ENCODE measurements around the gene ZSCAN26.

Gene ZSCAN26

DNA sequence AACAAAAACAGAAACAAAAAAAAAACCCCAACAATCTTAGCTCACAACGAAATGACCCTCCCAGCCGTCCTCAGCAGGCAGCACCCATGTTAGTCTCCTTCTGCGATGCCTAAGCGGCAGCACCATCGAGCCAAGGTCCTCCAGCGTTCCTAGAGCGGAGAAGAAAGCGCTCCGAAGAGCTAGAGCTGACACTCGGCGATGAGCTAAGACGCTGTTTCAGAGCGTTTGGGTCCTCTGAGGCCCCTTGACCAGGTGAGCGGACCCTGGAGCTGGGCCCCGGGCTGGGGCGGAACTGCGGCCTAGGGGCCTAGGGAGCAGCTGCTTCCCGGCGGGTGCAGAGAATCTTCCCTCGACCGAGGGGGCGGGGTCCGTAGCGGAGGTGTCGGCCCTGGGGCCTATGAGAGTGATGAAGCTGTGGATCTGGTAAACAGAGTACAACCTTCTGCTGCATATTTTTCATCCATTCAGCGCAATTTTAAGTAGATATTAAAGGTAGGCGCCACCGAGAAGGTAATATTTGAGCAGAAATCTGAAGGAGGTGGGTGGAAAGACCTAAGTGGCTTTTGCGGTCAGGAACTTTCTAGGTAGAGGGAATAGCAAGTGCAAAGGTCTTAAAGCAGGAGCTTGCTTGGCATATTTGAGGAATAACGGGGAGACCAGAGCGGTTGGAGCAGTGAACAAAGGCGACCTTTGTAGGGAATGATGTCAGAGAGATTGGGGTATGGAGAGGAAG lies at the start of gene ZSCAN26:
TSS of gene ZSCAN26 (plus strand) at position 182 of the 733 bp plus-strand sequence. CDS start 4,777 bp downstream, outside the sequence.
- DNase-seq, result no peak

- no peak for DNase-seq
These were observed 49.1 kb upstream of the ZSCAN26 start for GRCh38 chr6:28217890-28218289.

GRCh38 chr6:28218312-28219248 lies 48.4 kb upstream of the ZSCAN26 start:
- DNase-seq, result no peak

- DNase-seq, result no peak
These were observed 46.4 kb upstream of the ZSCAN26 start for GRCh38 chr6:28220257-28221133.

DNA sequence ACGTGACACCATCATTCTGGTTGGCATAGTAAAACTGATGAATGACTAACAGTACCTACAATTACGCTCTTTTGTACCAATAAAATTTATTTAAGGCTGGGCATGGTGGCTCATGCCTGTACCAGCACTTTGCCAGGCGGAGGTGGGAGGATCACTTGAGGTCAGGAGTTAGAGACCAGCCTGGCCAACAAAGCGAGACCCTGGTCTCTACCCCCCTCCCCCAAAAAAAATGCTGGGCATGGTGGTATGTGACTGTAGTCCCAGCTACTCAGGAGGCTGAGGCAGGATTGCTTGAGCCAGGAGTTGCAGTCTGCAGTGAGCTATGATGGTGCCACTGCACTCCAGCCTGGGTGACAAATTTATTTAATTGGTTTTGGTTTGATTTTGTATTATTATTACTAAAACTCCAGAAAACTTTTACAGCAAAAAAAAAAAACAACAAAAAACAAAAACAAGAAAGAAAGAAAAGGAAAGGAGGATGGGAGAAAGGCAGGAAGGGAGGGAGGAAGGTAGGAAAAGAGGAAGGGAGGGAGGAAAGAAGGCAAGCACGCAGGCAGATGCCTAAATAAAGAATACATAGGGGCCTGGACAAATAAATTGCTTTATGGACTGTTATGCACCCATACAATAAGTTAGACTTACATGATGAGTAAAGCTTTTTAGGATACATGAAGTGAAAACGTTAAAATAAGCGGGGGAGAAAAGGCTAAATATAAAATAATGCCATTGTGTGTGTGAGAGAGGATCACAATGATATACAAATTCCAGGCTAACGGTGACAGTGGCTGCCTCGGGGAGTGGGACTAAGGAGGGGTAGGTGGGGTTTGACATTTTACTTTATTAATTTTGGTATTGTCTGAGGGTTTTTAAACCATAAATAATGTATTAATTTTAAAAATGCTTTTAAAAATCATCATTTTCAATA lies 42.5 kb upstream of the ZSCAN26 start:
- no peak for DNase-seq

GRCh38 chr6:28225056-28225834 lies 41.7 kb upstream of the ZSCAN26 start, which contains the start of gene ZSCAN9:
Gene ZSCAN9 (plus strand): TSS chr6:28225275. CDS start chr6:28227085, 1,810 bp downstream.
- no peak for DNase-seq

- DNase-seq, result no peak
These were observed 40.5 kb upstream of the ZSCAN26 start for GRCh38 chr6:28226460-28226859.

GRCh38 chr6:28232785-28233184 lies 34.2 kb upstream of the ZSCAN26 start:
- no peak for DNase-seq

DNA sequence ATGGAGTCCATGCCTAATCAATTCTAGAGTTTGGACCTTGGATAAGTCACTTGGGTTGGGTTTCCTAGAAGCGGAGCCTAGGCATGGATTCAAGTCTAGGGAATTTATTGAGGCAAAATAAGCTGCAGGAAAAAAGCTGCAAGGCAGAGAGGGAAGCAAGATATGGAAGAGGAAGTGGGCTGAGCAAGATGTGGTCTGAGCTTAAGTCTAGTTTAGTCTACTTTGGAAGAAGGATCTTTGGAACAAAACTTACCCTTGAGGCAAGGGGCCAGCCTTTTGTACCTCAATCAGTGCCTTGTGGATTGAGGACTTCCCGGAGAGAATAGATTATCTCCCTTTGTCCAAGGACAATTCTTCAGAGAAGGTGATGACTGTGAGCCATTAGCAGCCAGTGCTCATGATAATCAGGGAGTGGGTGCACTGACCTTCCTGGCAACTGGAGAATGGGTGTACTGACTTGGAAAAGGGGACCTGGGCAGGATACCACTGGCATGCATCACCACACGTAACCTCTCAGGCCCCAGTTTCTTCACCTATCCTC lies 31.0 kb upstream of the ZSCAN26 start:
- no peak for DNase-seq

DNA sequence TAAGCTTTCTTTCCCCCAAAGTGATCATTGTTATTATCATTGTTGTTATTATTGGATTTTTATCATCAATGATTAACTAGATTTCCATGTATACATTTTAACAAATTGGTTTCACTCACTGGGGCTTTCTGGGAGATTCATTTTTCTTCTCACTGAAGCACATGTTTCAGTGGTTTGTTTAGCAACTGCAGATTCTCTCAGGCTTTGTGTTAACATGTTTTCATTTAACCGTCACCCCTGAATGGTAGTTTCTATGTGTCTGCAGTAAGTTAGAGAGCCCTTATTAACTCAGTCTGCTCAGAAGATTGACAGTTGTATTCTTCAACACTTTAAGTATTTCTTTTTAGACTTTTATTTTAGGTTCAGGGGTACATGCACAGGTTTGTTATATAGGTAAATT lies 27.3 kb upstream of the ZSCAN26 start:
- no peak for DNase-seq

DNA sequence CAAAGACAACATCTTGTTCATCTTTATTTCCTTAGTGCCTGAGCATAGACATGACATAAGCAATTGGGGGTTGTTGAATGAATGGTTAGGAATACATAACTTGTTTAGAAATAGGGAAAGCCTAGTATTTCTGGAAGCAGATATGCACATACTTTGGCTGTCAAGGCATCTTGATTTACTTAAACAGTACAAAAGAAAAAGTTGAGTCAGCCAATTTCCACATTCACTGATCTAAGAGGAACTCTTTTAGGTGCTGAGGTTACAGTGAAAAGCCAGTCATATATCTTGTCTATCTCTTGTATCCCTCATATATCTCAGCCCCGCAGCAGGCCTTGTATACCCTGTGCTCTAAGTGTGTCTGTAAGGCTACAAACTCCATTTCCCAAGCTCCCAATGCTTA lies 26.5 kb upstream of the ZSCAN26 start:
- DNase-seq, result no peak

- no peak for DNase-seq
These were observed 23.0 kb upstream of the ZSCAN26 start for GRCh38 chr6:28243946-28244345.

DNA sequence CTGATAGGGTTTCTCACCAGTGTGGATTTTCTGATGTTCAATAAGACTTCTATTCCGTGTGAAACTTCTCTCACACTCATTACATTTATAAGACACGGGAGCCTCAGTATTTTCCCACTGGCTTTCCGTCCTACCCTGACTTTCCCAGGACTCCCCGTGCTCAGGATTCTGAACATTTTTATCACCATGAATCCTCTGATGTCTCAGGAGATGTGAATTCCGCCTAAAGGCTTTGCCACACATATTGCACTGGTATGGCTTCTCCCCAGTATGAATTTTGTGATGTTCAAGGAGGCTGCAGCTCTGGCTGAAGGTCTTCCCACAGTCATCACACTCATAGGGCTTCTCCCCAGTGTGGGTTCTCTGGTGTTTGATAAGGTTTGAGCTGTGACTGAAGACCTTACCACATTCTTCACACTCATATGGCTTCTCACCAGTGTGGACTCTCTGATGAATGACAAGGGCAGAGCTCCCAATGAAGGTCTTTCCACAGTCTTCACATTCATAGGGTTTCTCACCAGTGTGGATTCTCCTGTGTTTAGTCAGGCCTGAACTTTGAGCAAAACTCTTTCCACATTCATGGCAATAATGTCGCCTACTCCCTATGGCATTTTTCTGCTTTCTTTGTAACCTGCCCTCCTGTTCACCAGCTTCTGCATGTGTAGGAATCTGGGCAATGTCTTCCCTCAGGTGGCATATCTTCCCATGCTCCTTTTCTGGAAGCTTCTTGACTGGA lies 21.6 kb upstream of the ZSCAN26 start:
- DNase-seq, result no peak

GRCh38 chr6:28248916-28249315 lies 18.0 kb upstream of the ZSCAN26 start:
- no peak for DNase-seq

DNA sequence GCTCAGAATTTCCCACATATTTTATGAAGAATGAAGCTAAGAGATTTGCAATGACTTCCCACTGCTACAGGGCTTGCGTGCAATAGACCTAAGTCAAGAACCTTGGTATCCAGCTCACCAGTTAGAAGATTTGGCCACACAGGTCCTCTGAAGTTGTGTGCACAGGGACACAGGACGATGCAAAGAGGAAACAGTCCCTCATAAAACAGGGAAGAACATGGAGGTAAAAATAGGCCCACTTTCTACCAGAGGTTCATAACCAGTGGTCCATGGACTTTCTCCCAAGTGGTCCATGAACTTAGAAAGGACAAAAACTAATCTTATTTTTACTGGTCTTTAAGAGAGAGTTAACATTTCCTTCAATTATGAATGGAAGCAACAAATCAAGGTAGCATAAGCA lies 16.2 kb upstream of the ZSCAN26 start:
- no peak for DNase-seq

GRCh38 chr6:28251661-28252008 lies 15.3 kb upstream of the ZSCAN26 start:
- DNase-seq, result no peak

- DNase-seq, result peak; percentile 32
These were observed 14.7 kb upstream of the ZSCAN26 start, which contains the start of gene ZKSCAN4 for GRCh38 chr6:28252009-28252975. Gene ZKSCAN4 (minus strand): TSS chr6:28252269. CDS start chr6:28251980, 289 bp downstream.

GRCh38 chr6:28254121-28254519 lies 12.8 kb upstream of the ZSCAN26 start:
- DNase-seq, result no peak

DNA sequence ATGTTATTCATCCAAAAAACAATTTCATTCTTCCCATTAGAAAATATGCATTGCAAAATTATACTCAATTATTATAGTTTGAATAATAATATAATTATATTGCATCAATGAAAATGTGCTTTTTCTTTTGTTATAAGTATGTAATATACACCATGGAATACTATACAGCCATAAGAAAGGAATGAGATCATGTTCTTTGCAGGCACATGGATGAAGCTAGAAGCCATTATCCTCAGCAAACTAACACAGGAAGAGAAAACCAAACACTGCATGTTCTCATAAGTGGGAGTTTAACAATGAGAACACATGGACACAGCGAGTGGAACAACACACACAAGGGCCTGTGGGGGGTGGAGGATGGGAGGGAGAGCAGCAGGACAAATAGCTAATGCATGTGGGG lies 9.9 kb upstream of the ZSCAN26 start:
- no peak for DNase-seq
